Measurements from ENCODE around the gene NOS1AP.

GRCh38 chr1:162161916-162162550, 92.5 kb downstream of the NOS1AP start:
- TF ChIP-seq POLR2A (IDR thresholded peaks at IDR 0.05) (no peak), CTCF (IDR thresholded peaks at IDR 0.05) (no peak), EP300 (IDR thresholded peaks at IDR 0.05; ENCODE audit: low read depth) (no peak), POLR2AphosphoS5 (IDR thresholded peaks at IDR 0.05) (no peak)

Measured in transverse colon (tissue), 4 donors.